H9 (cell line): ENCODE measurements around the gene BLNK. TPM values are rescaled to one million over a fixed set of nuclear protein-coding genes. Genes with fewer than 3 reads are reported as not detected.

Experiments used
- DNase-seq: peaks from one replicate; pipeline ENCODE4 v3.0.0-alpha.2; 2017
- H2AFZ ChIP-seq: one replicate; pipeline ENCODE4 v1.6.1; 2013; ENCODE audit warnings: mild to moderate bottlenecking, low read length, control low read depth, moderate library complexity
- H2AK5ac ChIP-seq: 2 replicates; pipeline ENCODE4 v1.6.1; 2013; ENCODE audit warnings: low read length, control low read depth, mixed read lengths; ENCODE audit not compliant: insufficient read length
- H2BK120ac ChIP-seq: one replicate; pipeline ENCODE4 v1.6.1; 2013; ENCODE audit warnings: low read depth, mild to moderate bottlenecking, low read length, control low read depth, inconsistent platforms; ENCODE audit not compliant: poor library complexity, severe bottlenecking
- H2BK12ac ChIP-seq: 2 replicates; pipeline ENCODE4 v1.6.1; 2013; ENCODE audit warnings: low read length, control low read depth, mixed read lengths, low read depth; ENCODE audit not compliant: insufficient read length
- H2BK15ac ChIP-seq: 2 replicates; pipeline ENCODE4 v1.6.1; 2013; ENCODE audit warnings: low read depth, low read length, control low read depth
- H2BK20ac ChIP-seq: one replicate; pipeline ENCODE4 v1.6.1; 2013; ENCODE audit warnings: low read depth, mild to moderate bottlenecking, low read length, control low read depth, inconsistent platforms; ENCODE audit not compliant: poor library complexity, severe bottlenecking
- H2BK5ac ChIP-seq: 2 replicates; pipeline ENCODE4 v1.6.1; 2013; ENCODE audit warnings: low read length, control low read depth, mixed read lengths; ENCODE audit not compliant: insufficient read length
- H3K14ac ChIP-seq: 2 replicates; pipeline ENCODE4 v1.6.1; 2013; ENCODE audit warnings: low read length, control low read depth; ENCODE audit not compliant: insufficient read depth
- H3K18ac ChIP-seq: 2 replicates; pipeline ENCODE4 v1.6.1; 2013; ENCODE audit warnings: low read depth, mild to moderate bottlenecking, mixed read lengths, low read length, control low read depth; ENCODE audit not compliant: insufficient read length
- H3K23ac ChIP-seq: 2 replicates; pipeline ENCODE4 v1.6.1; 2013; ENCODE audit warnings: low read length, control low read depth, mixed read lengths, low read depth; ENCODE audit not compliant: insufficient read length
- H3K23me2 ChIP-seq: 2 replicates; pipeline ENCODE4 v1.6.1; 2013; ENCODE audit warnings: low read depth, mild to moderate bottlenecking, mixed read lengths, low read length, control low read depth; ENCODE audit not compliant: insufficient read length, poor library complexity, severe bottlenecking
- H3K27ac ChIP-seq: 2 replicates; pipeline ENCODE4 v1.5.1; 2013; ENCODE audit warnings: low read length, control low read depth, mixed read lengths, low read depth; ENCODE audit not compliant: insufficient read length
- H3K27me3 ChIP-seq: 2 replicates; pipeline ENCODE4 v1.6.1; 2013; ENCODE audit warnings: low read length, control low read depth, inconsistent platforms; ENCODE audit not compliant: insufficient read depth
- H3K4ac ChIP-seq: 2 replicates; pipeline ENCODE4 v1.6.1; 2013; ENCODE audit warnings: low read depth, mild to moderate bottlenecking, control low read depth, inconsistent platforms, low read length, moderate library complexity
- H3K4me1 ChIP-seq: 2 replicates; pipeline ENCODE4 v1.6.1; 2013; ENCODE audit warnings: low read length, control low read depth, inconsistent platforms; ENCODE audit not compliant: insufficient read depth
- H3K4me2 ChIP-seq: 2 replicates; pipeline ENCODE4 v1.6.1; 2013; ENCODE audit warnings: low read length, control low read depth, mixed read lengths; ENCODE audit not compliant: insufficient read length, insufficient read depth
- H3K56ac ChIP-seq: 2 replicates; pipeline ENCODE4 v1.6.1; 2013; ENCODE audit warnings: low read depth, mild to moderate bottlenecking, mixed read lengths, low read length, control low read depth; ENCODE audit not compliant: insufficient read length
- H3K79me1 ChIP-seq: 2 replicates; pipeline ENCODE4 v1.6.1; 2013; ENCODE audit warnings: low read depth, mild to moderate bottlenecking, moderate library complexity, low read length, control low read depth, inconsistent platforms; ENCODE audit not compliant: insufficient read depth, poor library complexity, severe bottlenecking
- H3K79me2 ChIP-seq: 2 replicates; pipeline ENCODE4 v1.6.1; 2013; ENCODE audit warnings: low read length, control low read depth, inconsistent platforms; ENCODE audit not compliant: insufficient read depth
- H3K9ac ChIP-seq: 2 replicates; pipeline ENCODE4 v1.6.1; 2013; ENCODE audit warnings: low read length, control low read depth, mixed read lengths; ENCODE audit not compliant: insufficient read length; ENCODE audit errors: extremely low read depth
- H3K9me3 ChIP-seq: one replicate; pipeline ENCODE4 v1.6.1; 2013; ENCODE audit warnings: low read depth, low read length, inconsistent platforms; ENCODE audit not compliant: control insufficient read depth
- H3T11ph ChIP-seq: one replicate; pipeline ENCODE4 v1.6.1; 2013; ENCODE audit warnings: mild to moderate bottlenecking, low read length, control low read depth, inconsistent platforms
- H4K20me1 ChIP-seq: one replicate; pipeline ENCODE4 v1.6.1; 2013; ENCODE audit not compliant: control insufficient read depth, insufficient read length, insufficient read depth
- H4K5ac ChIP-seq: 2 replicates; pipeline ENCODE4 v1.6.1; 2013; ENCODE audit warnings: low read depth, mild to moderate bottlenecking, mixed read lengths, low read length, control low read depth; ENCODE audit not compliant: insufficient read length
- H4K8ac ChIP-seq: replicated peaks from 2 replicates; pipeline ENCODE4 v1.6.1; 2013; ENCODE audit warnings: low read length, control low read depth, mixed read lengths, low read depth; ENCODE audit not compliant: insufficient read length
- H4K91ac ChIP-seq: 2 replicates; pipeline ENCODE4 v1.6.1; 2013; ENCODE audit warnings: low read depth, mild to moderate bottlenecking, moderate library complexity, mixed read lengths, low read length, control low read depth; ENCODE audit not compliant: insufficient read length
- H3K27ac Mint-ChIP-seq, 3 experiments: 2 replicates in 2 of 3; 3 replicates in 1 of 3; pipeline ENCODE4 v1.8.0; 2020 to 2021; ENCODE audit warnings: mixed read lengths in 3 of 3, mild to moderate bottlenecking in 1 of 3, moderate library complexity in 1 of 3
- H3K27me3 Mint-ChIP-seq: 2 replicates; pipeline ENCODE4 v1.8.0; 2021; ENCODE audit warnings: low read depth, mild to moderate bottlenecking, moderate library complexity, mixed read lengths
- H3K36me3 Mint-ChIP-seq, 3 experiments: 2 replicates in 2 of 3; 3 replicates in 1 of 3; pipeline ENCODE4 v1.8.0; 2020 to 2021; ENCODE audit warnings: low read depth in 3 of 3, mixed read lengths in 3 of 3; ENCODE audit not compliant: insufficient read depth in 1 of 3
- H3K4me1 Mint-ChIP-seq, 2 experiments: 2 replicates each; pipeline ENCODE4 v1.8.0; 2020; ENCODE audit warnings: mixed read lengths in 2 of 2
- H3K4me3 Mint-ChIP-seq, 2 experiments: 2 replicates in 1 of 2; 3 replicates in 1 of 2; pipeline ENCODE4 v1.8.0; 2020 to 2021; ENCODE audit warnings: mild to moderate bottlenecking in 2 of 2, mixed read lengths in 2 of 2, moderate library complexity in 1 of 2
- H3K9me3 Mint-ChIP-seq, 2 experiments: 2 replicates in 1 of 2; 3 replicates in 1 of 2; pipeline ENCODE4 v1.8.0; 2020; ENCODE audit warnings: mild to moderate bottlenecking in 2 of 2, mixed read lengths in 2 of 2, moderate library complexity in 1 of 2
- CTCF ChIP-seq: fragments of 200-600 bp; sonication (generic); conservative IDR thresholded peaks from 3 replicates; pipeline ENCODE4 v1.8.0; 2021; ENCODE audit warnings: antibody characterized with exemption, mild to moderate bottlenecking
- WGBS: extraction: QIAGEN DNeasy Blood & Tissue Kit; methylation state at CpG from one replicate; pipeline ENCODE4 v1.1.7; 2013; ENCODE audit warnings: missing lambda C conversion rate, low lambda C conversion rate, mixed read lengths; ENCODE audit not compliant: insufficient read length; ENCODE audit errors: extremely low coverage; 5-methylcytosine and 5-hydroxymethylcytosine counted together
- total RNA-seq: library from RNA; stranded (reverse); gene quantifications from 2 replicates; pipeline ENCODE4 v1.2.1, GENCODE V29; 2021

The BLNK gene
- total RNA-seq, 1 experiment from 2014 or later, result not detected

GRCh38 chr10:96268341-96268909 is 2.9 kb downstream of the BLNK start:
- Histone ChIP-seq H4K8ac (no peak overlapping the region), H4K91ac (no peak overlapping the region), H3K27me3 (no peaks in the 10 kb centered on the region), H3K23ac (no peak overlapping the region), H2BK15ac (no peak overlapping the region), H3K9ac (no peak overlapping the region), H4K20me1 (no peaks in the 10 kb centered on the region), H3K4me2 (no peak overlapping the region), H2BK12ac (no peak overlapping the region), H2BK5ac (no peak overlapping the region), H2AK5ac (no peak overlapping the region), H3K18ac (no peak overlapping the region), H3K4ac (no peak overlapping the region), H2BK120ac (no peak overlapping the region), H3K9me3 (no peaks in the 10 kb centered on the region), H3K56ac (no peak overlapping the region), H3K79me2 (no peaks in the 10 kb centered on the region), H2AFZ (no peak overlapping the region), H2BK20ac (no peak overlapping the region), H3K4me1 (no peaks in the 10 kb centered on the region), H3K23me2 (no peaks in the 10 kb centered on the region), H3T11ph (no peak overlapping the region), H4K5ac (no peak overlapping the region), H3K79me1 (no peaks in the 10 kb centered on the region), H3K14ac (no peak overlapping the region), H3K27ac (no peak overlapping the region)
- DNase-seq, result no peak
- Mint-ChIP-seq H3K27ac (no peak overlapping the region), H3K4me1 (peaks cover 7 to 10% of the 10 kb centered on the region in 2 experiments), H3K9me3 (no peaks in the 10 kb centered on the region), H3K36me3 (no peaks in the 10 kb centered on the region), H3K27me3 (peaks cover 1% of the 10 kb centered on the region), H3K4me3 (no peak overlapping the region)
- TF ChIP-seq CTCF, result no peak
- no CpG with 5 or more reads among the region's 2 CpGs for WGBS
